ENCODE measurements around the gene IGSF9B. TPM values are rescaled to one million over a fixed set of nuclear protein-coding genes. Genes with fewer than 3 reads are reported as not detected.
A peak's percentile ranks its signal among the peaks of the same experiment; 100 is the strongest.

Gene IGSF9B
- total RNA-seq, 1 donor from 2014 or later = 1.3 TPM

DNA sequence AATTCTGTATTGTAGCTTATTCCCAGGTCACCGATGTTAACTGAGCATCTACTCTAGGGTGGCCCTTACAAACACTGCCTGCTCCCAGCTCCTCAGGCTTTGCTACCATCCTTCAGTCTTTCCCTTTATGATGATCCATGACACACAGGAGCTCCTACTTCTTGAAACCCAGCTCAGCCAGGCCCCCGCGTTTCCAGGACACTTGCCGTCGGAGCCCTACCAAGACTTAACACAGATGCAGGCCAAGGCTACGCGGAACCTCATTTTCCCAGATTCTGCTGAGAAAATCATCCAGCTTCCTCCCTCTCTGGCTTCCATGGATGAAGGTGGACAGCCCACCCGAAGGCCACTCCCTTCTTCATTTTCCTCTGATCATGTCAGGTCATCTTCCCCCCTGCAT, 18.6 kb downstream of the IGSF9B start:
- Mint-ChIP-seq H3K4me3 (no peak overlapping the region), H3K36me3 (peaks cover 11% of the 10 kb centered on the region), H3K9me3 (peaks cover 12% of the 10 kb centered on the region), H3K27me3 (ENCODE audit: insufficient read depth, low read depth) (peaks cover 6% of the 10 kb centered on the region), H3K4me1 (peaks cover 20% of the 10 kb centered on the region), H3K27ac (peak overlapping the region; percentile 74)
- Histone ChIP-seq H3K4me2 (no peak overlapping the region), H3K27me3 (no peaks in the 10 kb centered on the region), H2AFZ (replicated peaks) (no peak overlapping the region), H3K36me3 (no peaks in the 10 kb centered on the region), H3K79me2 (ENCODE audit: low read depth) (no peaks in the 10 kb centered on the region), H3K9ac (no peak overlapping the region), H3K4me1 (no peaks in the 10 kb centered on the region), H4K20me1 (ENCODE audit: low read depth) (peaks cover 5% of the 10 kb centered on the region), H3K9me3 (ENCODE audit: low read depth) (no peaks in the 10 kb centered on the region), H3K4me3 (no peak overlapping the region), H3K27ac (no peak overlapping the region), H3F3A (ENCODE audit: low read depth) (no peaks in the 10 kb centered on the region)
- TF ChIP-seq, protein P1, sequence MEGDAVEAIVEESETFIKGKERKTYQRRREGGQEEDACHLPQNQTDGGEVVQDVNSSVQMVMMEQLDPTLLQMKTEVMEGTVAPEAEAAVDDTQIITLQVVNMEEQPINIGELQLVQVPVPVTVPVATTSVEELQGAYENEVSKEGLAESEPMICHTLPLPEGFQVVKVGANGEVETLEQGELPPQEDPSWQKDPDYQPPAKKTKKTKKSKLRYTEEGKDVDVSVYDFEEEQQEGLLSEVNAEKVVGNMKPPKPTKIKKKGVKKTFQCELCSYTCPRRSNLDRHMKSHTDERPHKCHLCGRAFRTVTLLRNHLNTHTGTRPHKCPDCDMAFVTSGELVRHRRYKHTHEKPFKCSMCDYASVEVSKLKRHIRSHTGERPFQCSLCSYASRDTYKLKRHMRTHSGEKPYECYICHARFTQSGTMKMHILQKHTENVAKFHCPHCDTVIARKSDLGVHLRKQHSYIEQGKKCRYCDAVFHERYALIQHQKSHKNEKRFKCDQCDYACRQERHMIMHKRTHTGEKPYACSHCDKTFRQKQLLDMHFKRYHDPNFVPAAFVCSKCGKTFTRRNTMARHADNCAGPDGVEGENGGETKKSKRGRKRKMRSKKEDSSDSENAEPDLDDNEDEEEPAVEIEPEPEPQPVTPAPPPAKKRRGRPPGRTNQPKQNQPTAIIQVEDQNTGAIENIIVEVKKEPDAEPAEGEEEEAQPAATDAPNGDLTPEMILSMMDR (IDR thresholded peaks at IDR 0.05) = no peak
- TF ChIP-seq EZH2 (IDR thresholded peaks at IDR 0.05) = no peak
- no peak for TF ChIP-seq EZH2phosphoT487 (IDR thresholded peaks at IDR 0.05)
- no peak for DNase-seq (ENCODE audit: low spot score)

- Mint-ChIP-seq H3K4me1 (peaks cover 17% of the 10 kb centered on the region), H3K27ac (no peak overlapping the region), H3K36me3 (peaks cover 13% of the 10 kb centered on the region), H3K4me3 (no peak overlapping the region), H3K9me3 (peaks cover 12% of the 10 kb centered on the region), H3K27me3 (ENCODE audit: insufficient read depth, low read depth) (peaks cover 6% of the 10 kb centered on the region)
- no peaks in the 10 kb centered on the region for H4K20me1 ChIP-seq (ENCODE audit: low read depth)
- H3K27me3 ChIP-seq = no peaks in the 10 kb centered on the region
- no peak overlapping the region for H3K27ac ChIP-seq
- TF ChIP-seq EZH2 (IDR thresholded peaks at IDR 0.05) (no peak), EZH2phosphoT487 (IDR thresholded peaks at IDR 0.05) (no peak)
- TF ChIP-seq, protein P1 (IDR thresholded peaks at IDR 0.05) = no peak
- no peaks in the 10 kb centered on the region for H3K36me3 ChIP-seq
- no peak overlapping the region for H3K4me2 ChIP-seq
- no peak overlapping the region for H3K9ac ChIP-seq
- no peaks in the 10 kb centered on the region for H3K9me3 ChIP-seq (ENCODE audit: low read depth)
- no peaks in the 10 kb centered on the region for H3K4me1 ChIP-seq
- no peak overlapping the region for H3K4me3 ChIP-seq
- no peak overlapping the region for H2AFZ ChIP-seq (replicated peaks)
- no peaks in the 10 kb centered on the region for H3F3A ChIP-seq (ENCODE audit: low read depth)
- no peaks in the 10 kb centered on the region for H3K79me2 ChIP-seq (ENCODE audit: low read depth)
- DNase-seq (ENCODE audit: low spot score) = no peak
These were observed 19.3 kb downstream of the IGSF9B start for GRCh38 chr11:133937468-133937867.

GRCh38 chr11:133937015-133937414, 19.8 kb downstream of the IGSF9B start:
- Mint-ChIP-seq H3K36me3 (peaks cover 13% of the 10 kb centered on the region), H3K9me3 (peaks cover 12% of the 10 kb centered on the region), H3K4me3 (no peak overlapping the region), H3K27me3 (ENCODE audit: insufficient read depth, low read depth) (peaks cover 9% of the 10 kb centered on the region), H3K4me1 (peaks cover 15% of the 10 kb centered on the region), H3K27ac (peak overlapping the region; percentile 37)
- Histone ChIP-seq H3K9me3 (ENCODE audit: low read depth) (no peaks in the 10 kb centered on the region), H3K4me3 (no peak overlapping the region), H3K9ac (no peak overlapping the region), H3K4me1 (no peaks in the 10 kb centered on the region), H3K36me3 (no peaks in the 10 kb centered on the region), H3K27me3 (no peaks in the 10 kb centered on the region), H3K79me2 (ENCODE audit: low read depth) (no peaks in the 10 kb centered on the region), H4K20me1 (ENCODE audit: low read depth) (no peaks in the 10 kb centered on the region), H2AFZ (replicated peaks) (no peak overlapping the region), H3K4me2 (no peak overlapping the region), H3F3A (ENCODE audit: low read depth) (no peaks in the 10 kb centered on the region), H3K27ac (no peak overlapping the region)
- no peak for DNase-seq (ENCODE audit: low spot score)
- TF ChIP-seq EZH2phosphoT487 (IDR thresholded peaks at IDR 0.05) = no peak
- TF ChIP-seq, protein P1 (IDR thresholded peaks at IDR 0.05) = no peak
- TF ChIP-seq EZH2 (IDR thresholded peaks at IDR 0.05) = no peak

Data from neural progenitor cell (in vitro differentiated cells).